Right lobe of liver (tissue), 4 donors: Measurements from ENCODE around the gene RCSD1.

ENCODE experiments used
- POLR2A ChIP-seq: fragments of 450-650 bp; IDR thresholded peaks from one replicate; pipeline ENCODE4 v1.6.1; 2017; ENCODE audit warnings: antibody characterized with exemption, mild to moderate bottlenecking
- TF ChIP-seq, protein P1 (sequence below), 4 donors: fragments of 200-600 bp in 3 of 4; fragments of 450-650 bp in 1 of 4; IDR thresholded peaks; one replicate each; pipeline versions ENCODE4 v1.5.1 to v1.8.0; 2016 to 2022; ENCODE audit warnings: antibody characterized with exemption in 4 of 4, mild to moderate bottlenecking in 2 of 4
- donor health status: DM: no; HTN: no; CAD: no.
- donor health status: DM: no; HTN: no; CAD: no.
- donor health status: DM: no; HTN: yes; CAD: no.

- TF ChIP-seq, protein P1, sequence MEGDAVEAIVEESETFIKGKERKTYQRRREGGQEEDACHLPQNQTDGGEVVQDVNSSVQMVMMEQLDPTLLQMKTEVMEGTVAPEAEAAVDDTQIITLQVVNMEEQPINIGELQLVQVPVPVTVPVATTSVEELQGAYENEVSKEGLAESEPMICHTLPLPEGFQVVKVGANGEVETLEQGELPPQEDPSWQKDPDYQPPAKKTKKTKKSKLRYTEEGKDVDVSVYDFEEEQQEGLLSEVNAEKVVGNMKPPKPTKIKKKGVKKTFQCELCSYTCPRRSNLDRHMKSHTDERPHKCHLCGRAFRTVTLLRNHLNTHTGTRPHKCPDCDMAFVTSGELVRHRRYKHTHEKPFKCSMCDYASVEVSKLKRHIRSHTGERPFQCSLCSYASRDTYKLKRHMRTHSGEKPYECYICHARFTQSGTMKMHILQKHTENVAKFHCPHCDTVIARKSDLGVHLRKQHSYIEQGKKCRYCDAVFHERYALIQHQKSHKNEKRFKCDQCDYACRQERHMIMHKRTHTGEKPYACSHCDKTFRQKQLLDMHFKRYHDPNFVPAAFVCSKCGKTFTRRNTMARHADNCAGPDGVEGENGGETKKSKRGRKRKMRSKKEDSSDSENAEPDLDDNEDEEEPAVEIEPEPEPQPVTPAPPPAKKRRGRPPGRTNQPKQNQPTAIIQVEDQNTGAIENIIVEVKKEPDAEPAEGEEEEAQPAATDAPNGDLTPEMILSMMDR (IDR thresholded peaks at IDR 0.05) = no peak
- no peak for TF ChIP-seq POLR2A
Measured at GRCh38 chr1:167668108-167668507, 38.1 kb downstream of the RCSD1 start.
